HepG2 (cell line): ENCODE measurements around the gene RPH3AL. TPM values are rescaled to one million over a fixed set of nuclear protein-coding genes. Genes with fewer than 3 reads are reported as not detected.

Experiments
- ATAC-seq: fragments of 200-7000 bp; cut with Tn5 transposase; 3 replicates; pipeline ENCODE4 v1.9.1; 2020; ENCODE audit warnings: mild to moderate bottlenecking, moderate library complexity
- BruUV-seq: library from RNA; stranded (reverse); fragments of 400-500 nt; replicated peaks from 2 replicates; lab custom pipeline; 2021; lab: Mats Ljungman, UMichigan
- CTCF ChIA-PET: fragments of 300-600 bp; formaldehyde crosslinking; extraction: SDS; loops from one replicate; lab custom pipeline; 2021; ENCODE audit warnings: low total read pairs, inconsistent platforms, low intra/inter-chr PET ratio; lab: Yijun Ruan, JAX
- POLR2A ChIA-PET: fragments of 350-600 bp; sonication (Branson Sonifier 250); formaldehyde crosslinking; loops from one replicate; lab custom pipeline; 2020; ENCODE audit warnings: antibody characterized with exemption, inconsistent platforms; lab: Yijun Ruan, JAX
- DNase-seq: peaks from one replicate; pipeline ENCODE4 v3.0.0-alpha.2; 2015; ENCODE audit warnings: low spot score
- FAIRE-seq: peaks from 3 replicates; lab custom pipeline; 2011; peaks lifted over from hg19 to GRCh38; lab: Jason Lieb, UNC
- H2AFZ ChIP-seq: one replicate; pipeline ENCODE4 v1.6.1; 2011; ENCODE audit warnings: low read length, inconsistent platforms
- H3K27ac ChIP-seq: fragments of 300-600 bp; 3 replicates; pipeline ENCODE4 v1.8.0; 2011; ENCODE audit warnings: mixed run types, mild to moderate bottlenecking, mixed read lengths, low read length, inconsistent platforms; ENCODE audit not compliant: insufficient read depth; ENCODE audit errors: extremely low read length
- H3K27me3 ChIP-seq, 2 experiments: fragments of 200-600 bp in 1 of 2; 2 replicates in 1 of 2; 3 replicates in 1 of 2; pipeline versions ENCODE4 v1.6.0 to v1.8.0; 2011; ENCODE audit warnings: low read length in 2 of 2, mild to moderate bottlenecking in 2 of 2, moderate library complexity in 2 of 2, inconsistent platforms in 1 of 2; ENCODE audit not compliant: insufficient read depth in 2 of 2, control insufficient read depth in 1 of 2
- H3K36me3 ChIP-seq, 2 experiments: fragments of 200-600 bp in 1 of 2; replicated peaks in 1 of 2; 2 replicates in 1 of 2; 3 replicates in 1 of 2; pipeline versions ENCODE4 v1.5.1 to v1.8.0; 2011; ENCODE audit warnings: low read length in 2 of 2, inconsistent platforms in 1 of 2; ENCODE audit not compliant: insufficient read depth in 2 of 2, control insufficient read depth in 1 of 2
- H3K4me1 ChIP-seq: 2 replicates; pipeline ENCODE4 v1.5.1; 2012; ENCODE audit warnings: low read length, inconsistent platforms; ENCODE audit not compliant: insufficient read depth
- H3K4me2 ChIP-seq: 2 replicates; pipeline ENCODE4 v1.6.0; 2011; ENCODE audit warnings: low read depth, low read length, inconsistent platforms
- H3K4me3 ChIP-seq, 3 experiments: fragments of 200-600 bp in 1 of 3; sonication (generic), shearing (Covaris generic) in 1 of 3; replicated peaks in 1 of 3; 2 replicates each; pipeline ENCODE4 v1.5.1; 2011 to 2016; ENCODE audit warnings: low read length in 3 of 3, inconsistent platforms in 2 of 3, low read depth in 2 of 3, mild to moderate bottlenecking in 2 of 3, control low read depth in 1 of 3, mixed read lengths in 1 of 3; ENCODE audit not compliant: insufficient read depth in 1 of 3
- H3K79me2 ChIP-seq: one replicate; pipeline ENCODE4 v1.6.1; 2011; ENCODE audit warnings: low read length, inconsistent platforms; ENCODE audit not compliant: insufficient read depth
- H3K9ac ChIP-seq: 2 replicates; pipeline ENCODE4 v1.6.0; 2011; ENCODE audit warnings: mild to moderate bottlenecking, low read depth, low read length, inconsistent platforms; ENCODE audit not compliant: insufficient read depth
- H3K9me3 ChIP-seq: 2 replicates; pipeline ENCODE4 v1.5.1; 2012; ENCODE audit warnings: mild to moderate bottlenecking, low read length
- H4K20me1 ChIP-seq: 2 replicates; pipeline ENCODE4 v1.6.0; 2011; ENCODE audit warnings: inconsistent platforms, mild to moderate bottlenecking, low read length, moderate library complexity; ENCODE audit not compliant: insufficient read depth
- ZKSCAN5 ChIP-seq: sonication (generic); formaldehyde crosslinking; IDR thresholded peaks from 2 replicates; pipeline ENCODE4 v1.5.1; 2020; ENCODE audit warnings: mild to moderate bottlenecking, missing genetic modification reagents
- ZNF343 ChIP-seq: sonication (generic); formaldehyde crosslinking; IDR thresholded peaks from 2 replicates; pipeline ENCODE4 v1.4.0; 2020; ENCODE audit warnings: mild to moderate bottlenecking, missing genetic modification reagents
- ZNF629 ChIP-seq: sonication (generic); formaldehyde crosslinking; conservative IDR thresholded peaks from 2 replicates; pipeline ENCODE4 v1.5.0; 2020; ENCODE audit warnings: missing genetic modification reagents
- WGBS: methylation state at CpG from one replicate; pipeline ENCODE4 v1.1.6; 2017; ENCODE audit warnings: low lambda C conversion rate; 5-methylcytosine and 5-hydroxymethylcytosine counted together
- in situ Hi-C: cut with HindIII; loops from 2 replicates; pipeline ENCODE4 v1.10.0; 2017; ENCODE audit warnings: low pct_unique_long_range_greater_than_20kb; ENCODE audit not compliant: extremely low pct_ligation_motif_present
- intact Hi-C: fragments of 100-400 bp; cut with micrococcal nuclease; formaldehyde crosslinking; loops from one replicate; pipeline ENCODE4 v1.10.0; 2022; ENCODE audit not compliant: unreplicated experiment
- polyA plus RNA-seq, 8 experiments: library from polyadenylated mRNA; depleted of rRNA in 3 of 8; stranded (reverse) in 7 of 8; unstranded in 1 of 8; fragments of >200 nt; fragmentation: Illumina TruSeq in 4 of 8; extraction: Trizol in 4 of 8; gene quantifications; 2 replicates each; pipeline versions ENCODE4 v1.2.1 to v1.2.3, GENCODE V29; 2011 to 2016; ENCODE audit warnings: low read depth in 4 of 8, missing spikeins in 1 of 8, mixed read lengths in 1 of 8; ENCODE audit not compliant: insufficient read depth in 1 of 8
- total RNA-seq, 5 experiments: library from RNA; depleted of rRNA; stranded (reverse); fragments of >200 nt; fragmentation: Illumina TruSeq; extraction: Trizol; gene quantifications; 2 replicates each; pipeline ENCODE4 v1.2.3, GENCODE V29; 2016; ENCODE audit warnings: low read depth in 1 of 5
- TF ChIP-seq, protein P1 (sequence below): sonication (generic); formaldehyde crosslinking; IDR thresholded peaks from 2 replicates; pipeline ENCODE4 v1.8.1; 2022; ENCODE audit warnings: low read depth, mild to moderate bottlenecking, missing genetic modification reagents
- TF ChIP-seq, protein P2 (sequence below): IDR thresholded peaks from 2 replicates; pipeline ENCODE4 v1.6.1; 2016; ENCODE audit warnings: missing biosample characterization, missing genetic modification reagents, low read depth
- TF ChIP-seq, protein P3 (sequence below): sonication (generic); formaldehyde crosslinking; IDR thresholded peaks from 2 replicates; pipeline ENCODE4 v1.5.0; 2020; ENCODE audit warnings: missing genetic modification reagents

The RPH3AL gene
- total and polyA plus RNA-seq, 2 of the 13 experiments (the other 11 are each of a cell fraction or from before 2014, with no cell fraction given), result 7.8 to 16.4 TPM

DNA sequence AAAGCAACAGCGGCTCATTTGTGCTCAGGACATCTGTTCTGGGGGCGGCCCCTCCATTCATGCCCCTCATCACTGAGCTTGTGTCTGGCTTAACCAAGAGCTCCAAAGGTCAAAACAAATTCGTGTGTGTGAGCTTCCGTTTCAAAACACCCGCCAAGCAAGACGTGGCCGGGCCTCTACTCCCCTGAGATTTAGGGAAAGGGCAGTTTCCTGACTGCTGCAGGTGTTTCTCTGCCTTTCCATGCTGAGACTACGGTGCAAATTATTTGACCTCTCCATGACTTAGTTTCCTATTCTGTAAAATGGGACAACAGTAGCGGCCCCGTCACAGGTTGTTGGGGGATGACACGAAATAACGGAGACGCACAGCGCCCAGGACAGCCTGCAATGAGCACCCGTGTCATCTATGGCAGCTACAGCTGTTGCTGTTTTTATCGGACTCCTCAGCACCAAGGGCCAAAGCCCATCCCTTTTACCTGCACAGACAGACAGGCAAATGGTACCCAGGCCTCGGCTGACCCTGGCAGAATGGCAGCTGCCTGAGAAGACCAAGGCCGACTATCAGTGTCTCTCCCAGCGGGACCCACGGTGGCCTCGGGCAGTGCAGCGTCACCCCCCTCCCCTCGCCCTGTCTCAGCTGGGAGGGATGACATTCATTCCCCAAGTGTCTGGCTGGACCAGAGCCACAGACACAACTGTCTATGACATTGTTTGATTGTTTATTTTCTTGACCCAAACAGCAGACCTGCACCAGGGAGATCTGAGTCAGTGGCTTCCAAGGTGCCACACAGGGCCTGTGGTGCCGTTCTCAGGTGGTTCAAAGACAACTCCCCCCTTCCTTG is 120.4 kb downstream of the RPH3AL start:
- intact Hi-C loops (no loop called here), in situ Hi-C loops (loop anchor here (10.0 kb wide), 1 partner anchor 63 kb away; no protein-coding TSS in a partner anchor)
- DNase-seq (no peak), ATAC-seq (no peak), FAIRE-seq (no peak)
- H2AFZ ChIP-seq, result no peak overlapping the region
- POLR2A ChIA-PET, result interaction anchor here (0.6 kb wide), 1 partner anchor 13 kb away, joined by 3 read pairs; no protein-coding TSS in a partner anchor
- WGBS, result 83% methylated on average over 17 of the region's 24 CpGs
- no peaks in the 10 kb centered on the region for H3K27me3 ChIP-seq
- no peak overlapping the region for H3K4me2 ChIP-seq
- no peak overlapping the region for H3K9ac ChIP-seq
- H3K9me3 ChIP-seq, result no peaks in the 10 kb centered on the region
- CTCF ChIA-PET, result no interaction called here
- BruUV-seq, result no TSS peak
- H3K4me3 ChIP-seq, result no peak overlapping the region
- H4K20me1 ChIP-seq, result peaks cover 2% of the 10 kb centered on the region; the same call in 1 of the 2 replicates
- H3K36me3 ChIP-seq, result no peaks in the 10 kb centered on the region
- TF ChIP-seq, protein P1, sequence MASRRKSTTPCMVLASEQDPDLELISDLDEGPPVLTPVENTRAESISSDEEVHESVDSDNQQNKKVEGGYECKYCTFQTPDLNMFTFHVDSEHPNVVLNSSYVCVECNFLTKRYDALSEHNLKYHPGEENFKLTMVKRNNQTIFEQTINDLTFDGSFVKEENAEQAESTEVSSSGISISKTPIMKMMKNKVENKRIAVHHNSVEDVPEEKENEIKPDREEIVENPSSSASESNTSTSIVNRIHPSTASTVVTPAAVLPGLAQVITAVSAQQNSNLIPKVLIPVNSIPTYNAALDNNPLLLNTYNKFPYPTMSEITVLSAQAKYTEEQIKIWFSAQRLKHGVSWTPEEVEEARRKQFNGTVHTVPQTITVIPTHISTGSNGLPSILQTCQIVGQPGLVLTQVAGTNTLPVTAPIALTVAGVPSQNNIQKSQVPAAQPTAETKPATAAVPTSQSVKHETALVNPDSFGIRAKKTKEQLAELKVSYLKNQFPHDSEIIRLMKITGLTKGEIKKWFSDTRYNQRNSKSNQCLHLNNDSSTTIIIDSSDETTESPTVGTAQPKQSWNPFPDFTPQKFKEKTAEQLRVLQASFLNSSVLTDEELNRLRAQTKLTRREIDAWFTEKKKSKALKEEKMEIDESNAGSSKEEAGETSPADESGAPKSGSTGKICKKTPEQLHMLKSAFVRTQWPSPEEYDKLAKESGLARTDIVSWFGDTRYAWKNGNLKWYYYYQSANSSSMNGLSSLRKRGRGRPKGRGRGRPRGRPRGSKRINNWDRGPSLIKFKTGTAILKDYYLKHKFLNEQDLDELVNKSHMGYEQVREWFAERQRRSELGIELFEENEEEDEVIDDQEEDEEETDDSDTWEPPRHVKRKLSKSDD, result no peak
- TF ChIP-seq ZNF629 (peak; percentile 72), ZNF343 (no peak), ZKSCAN5 (CRISPR knock-in tag) (no peak)
- TF ChIP-seq, protein P2, sequence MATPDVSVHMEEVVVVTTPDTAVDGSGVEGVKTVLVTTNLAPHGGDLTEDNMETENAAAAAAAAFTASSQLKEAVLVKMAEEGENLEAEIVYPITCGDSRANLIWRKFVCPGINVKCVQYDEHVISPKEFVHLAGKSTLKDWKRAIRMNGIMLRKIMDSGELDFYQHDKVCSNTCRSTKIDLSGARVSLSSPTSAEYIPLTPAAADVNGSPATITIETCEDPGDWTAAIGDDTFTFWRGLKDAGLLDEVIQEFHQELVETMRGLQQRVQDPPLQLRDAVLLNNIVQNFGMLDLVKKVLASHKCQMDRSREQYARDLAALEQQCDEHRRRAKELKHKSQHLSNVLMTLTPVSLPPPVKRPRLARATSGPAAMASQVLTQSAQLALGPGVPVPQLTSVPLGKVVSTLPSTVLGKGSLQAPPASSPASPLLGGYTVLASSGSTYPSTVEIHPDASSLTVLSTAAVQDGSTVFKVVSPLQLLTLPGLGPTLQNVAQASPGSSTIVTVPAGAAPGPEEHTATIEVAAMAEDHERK, result no peak
- TF ChIP-seq, protein P3, sequence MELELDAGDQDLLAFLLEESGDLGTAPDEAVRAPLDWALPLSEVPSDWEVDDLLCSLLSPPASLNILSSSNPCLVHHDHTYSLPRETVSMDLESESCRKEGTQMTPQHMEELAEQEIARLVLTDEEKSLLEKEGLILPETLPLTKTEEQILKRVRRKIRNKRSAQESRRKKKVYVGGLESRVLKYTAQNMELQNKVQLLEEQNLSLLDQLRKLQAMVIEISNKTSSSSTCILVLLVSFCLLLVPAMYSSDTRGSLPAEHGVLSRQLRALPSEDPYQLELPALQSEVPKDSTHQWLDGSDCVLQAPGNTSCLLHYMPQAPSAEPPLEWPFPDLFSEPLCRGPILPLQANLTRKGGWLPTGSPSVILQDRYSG (CRISPR knock-in tag), result no peak
- TF ChIP-seq, all 625 proteins: peak for 1
- H3K27ac ChIP-seq, result no peak overlapping the region
- no peaks in the 10 kb centered on the region for H3K79me2 ChIP-seq
- H3K4me1 ChIP-seq, result peaks cover 24% of the 10 kb centered on the region
